Endothelial cell of umbilical vein (primary cell): ENCODE data around the gene SPHK2.

ENCODE experiments used
- CTCF ChIP-seq, 2 donors: IDR thresholded peaks; 1 replicate in 1 of 2; 2 replicates in 1 of 2; pipeline ENCODE4 v1.5.1; 2011; ENCODE audit warnings: low read length in 2 of 2, mild to moderate bottlenecking in 2 of 2, moderate library complexity in 2 of 2, control low read depth in 1 of 2, inconsistent platforms in 1 of 2, low read depth in 1 of 2; ENCODE audit not compliant: insufficient read depth in 1 of 2; ENCODE audit errors: extremely low read depth in 1 of 2
- EZH2 ChIP-seq: IDR thresholded peaks from 2 replicates; pipeline ENCODE4 v1.6.1; 2012; ENCODE audit warnings: borderline replicate concordance, low read depth, mild to moderate bottlenecking, moderate library complexity, low read length, inconsistent platforms; ENCODE audit not compliant: severe bottlenecking
- POLR2A ChIP-seq: IDR thresholded peaks from 2 replicates; pipeline ENCODE4 v1.6.1; 2012; ENCODE audit warnings: low read depth, mild to moderate bottlenecking, control low read depth, low read length
- POLR2AphosphoS5 ChIP-seq: IDR thresholded peaks from 2 replicates; pipeline ENCODE4 v1.6.1; 2012; ENCODE audit warnings: low read depth, mild to moderate bottlenecking, control low read depth, low read length, moderate library complexity; ENCODE audit not compliant: insufficient read depth

- TF ChIP-seq CTCF (IDR thresholded peaks at IDR 0.05; ENCODE audit: extremely low read depth in 1 of 2, insufficient read depth in 1 of 2, low read depth in 1 of 2, low read length in 2 of 2), result no peak
- no peak for TF ChIP-seq POLR2AphosphoS5
- no peak for TF ChIP-seq POLR2A
- TF ChIP-seq EZH2, result no peak
These were observed 49.5 kb upstream of the SPHK2 start for GRCh38 chr19:48569814-48570213.
